Mesothelial cell of epicardium (in vitro differentiated cells): ENCODE results near the gene ZDHHC14. TPM values are rescaled to one million over a fixed set of nuclear protein-coding genes. Genes with fewer than 3 reads are reported as not detected.

Experiments
- DNase-seq, 2 experiments: peaks; one replicate each; pipeline ENCODE4 v3.0.0; 2021; ENCODE audit warnings: low spot score in 2 of 2; ENCODE audit not compliant: unreplicated experiment in 2 of 2
- H3K27ac Mint-ChIP-seq: 2 replicates; pipeline ENCODE4 v1.8.0; 2021; ENCODE audit warnings: mixed read lengths
- H3K27me3 Mint-ChIP-seq: 2 replicates; pipeline ENCODE4 v1.8.0; 2021; ENCODE audit warnings: low read depth, mixed read lengths
- H3K36me3 Mint-ChIP-seq: 2 replicates; pipeline ENCODE4 v1.8.0; 2021; ENCODE audit warnings: mixed read lengths
- H3K4me1 Mint-ChIP-seq: 2 replicates; pipeline ENCODE4 v1.8.0; 2021; ENCODE audit warnings: mixed read lengths
- H3K4me3 Mint-ChIP-seq: 2 replicates; pipeline ENCODE4 v1.8.0; 2021; ENCODE audit warnings: mild to moderate bottlenecking, moderate library complexity, mixed read lengths
- H3K9me3 Mint-ChIP-seq: 2 replicates; pipeline ENCODE4 v1.8.0; 2021; ENCODE audit warnings: mixed read lengths
- total RNA-seq: library from RNA; stranded (reverse); gene quantifications from 3 replicates; pipeline ENCODE4 v1.2.1, GENCODE V29; 2021
- TF ChIP-seq, protein P1 (sequence below): fragments of 200-600 bp; sonication (generic); IDR thresholded peaks from one replicate; pipeline ENCODE4 v1.5.0; 2021; ENCODE audit warnings: antibody characterized with exemption; ENCODE audit not compliant: unreplicated experiment

The ZDHHC14 gene
- total RNA-seq, 1 donor from 2014 or later = 11.3 TPM

DNA sequence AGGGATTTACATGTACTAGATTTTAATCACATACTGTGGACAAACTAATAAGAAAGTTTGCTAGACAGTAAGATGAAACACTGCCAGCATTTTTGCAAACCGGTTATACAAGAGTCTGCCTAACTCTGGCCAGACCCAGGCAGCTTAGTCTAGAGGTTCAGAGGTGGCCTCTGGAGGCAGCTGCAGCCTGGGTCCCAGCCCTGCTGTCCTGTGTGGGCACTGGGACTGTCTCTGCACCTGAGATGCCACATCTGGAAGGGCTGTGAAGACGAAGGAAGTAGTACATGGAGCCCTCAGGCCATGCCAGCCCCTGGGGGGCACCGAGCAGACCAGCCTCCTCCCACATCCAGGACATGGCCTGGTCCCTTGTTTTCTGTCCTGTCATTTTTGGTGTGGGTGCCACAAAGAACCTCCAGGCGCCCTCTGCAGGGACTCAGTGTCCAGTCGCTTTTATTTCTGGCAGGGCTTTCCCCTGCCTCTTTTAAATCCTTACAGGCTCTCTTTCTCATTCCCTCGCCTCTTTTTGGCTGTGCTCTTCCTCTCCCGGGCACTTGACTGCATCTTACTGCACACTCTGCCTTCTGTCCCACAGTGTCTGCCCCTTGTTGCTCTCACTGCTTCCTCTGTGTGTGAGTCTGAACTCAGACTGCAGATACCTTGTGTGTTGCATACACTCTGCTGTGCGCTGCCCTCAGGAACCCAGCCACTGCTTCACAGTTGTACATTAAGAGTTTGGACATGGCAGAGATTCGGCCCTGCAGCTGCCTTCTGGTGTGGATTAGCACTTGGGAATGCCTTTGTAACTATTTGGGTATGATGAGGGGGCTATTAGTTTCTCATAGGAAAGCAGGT, 216.7 kb downstream of the ZDHHC14 start:
- peaks cover 21% of the 10 kb centered on the region for H3K4me1 Mint-ChIP-seq
- peak in 1 of 2 experiments; percentile 45 for DNase-seq
- H3K9me3 Mint-ChIP-seq = no peaks in the 10 kb centered on the region
- no peaks in the 10 kb centered on the region for H3K36me3 Mint-ChIP-seq
- peak overlapping the region; percentile 75 for H3K27ac Mint-ChIP-seq
- TF ChIP-seq, protein P1, sequence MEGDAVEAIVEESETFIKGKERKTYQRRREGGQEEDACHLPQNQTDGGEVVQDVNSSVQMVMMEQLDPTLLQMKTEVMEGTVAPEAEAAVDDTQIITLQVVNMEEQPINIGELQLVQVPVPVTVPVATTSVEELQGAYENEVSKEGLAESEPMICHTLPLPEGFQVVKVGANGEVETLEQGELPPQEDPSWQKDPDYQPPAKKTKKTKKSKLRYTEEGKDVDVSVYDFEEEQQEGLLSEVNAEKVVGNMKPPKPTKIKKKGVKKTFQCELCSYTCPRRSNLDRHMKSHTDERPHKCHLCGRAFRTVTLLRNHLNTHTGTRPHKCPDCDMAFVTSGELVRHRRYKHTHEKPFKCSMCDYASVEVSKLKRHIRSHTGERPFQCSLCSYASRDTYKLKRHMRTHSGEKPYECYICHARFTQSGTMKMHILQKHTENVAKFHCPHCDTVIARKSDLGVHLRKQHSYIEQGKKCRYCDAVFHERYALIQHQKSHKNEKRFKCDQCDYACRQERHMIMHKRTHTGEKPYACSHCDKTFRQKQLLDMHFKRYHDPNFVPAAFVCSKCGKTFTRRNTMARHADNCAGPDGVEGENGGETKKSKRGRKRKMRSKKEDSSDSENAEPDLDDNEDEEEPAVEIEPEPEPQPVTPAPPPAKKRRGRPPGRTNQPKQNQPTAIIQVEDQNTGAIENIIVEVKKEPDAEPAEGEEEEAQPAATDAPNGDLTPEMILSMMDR = no peak
- no peaks in the 10 kb centered on the region for H3K27me3 Mint-ChIP-seq
- H3K4me3 Mint-ChIP-seq = no peak overlapping the region

- H3K9me3 Mint-ChIP-seq = no peaks in the 10 kb centered on the region
- no peak overlapping the region for H3K4me3 Mint-ChIP-seq
- no peak for DNase-seq
- no peak overlapping the region for H3K27ac Mint-ChIP-seq
- H3K4me1 Mint-ChIP-seq = peaks cover 21% of the 10 kb centered on the region
- TF ChIP-seq, protein P1 = no peak
- no peaks in the 10 kb centered on the region for H3K27me3 Mint-ChIP-seq
- no peaks in the 10 kb centered on the region for H3K36me3 Mint-ChIP-seq
Measured at GRCh38 chr6:157599191-157599590, 218.2 kb downstream of the ZDHHC14 start.

GRCh38 chr6:157600807-157601206, 219.8 kb downstream of the ZDHHC14 start:
- Mint-ChIP-seq H3K9me3 (no peaks in the 10 kb centered on the region), H3K27ac (no peak overlapping the region), H3K27me3 (no peaks in the 10 kb centered on the region), H3K4me1 (peaks cover 21% of the 10 kb centered on the region), H3K4me3 (no peak overlapping the region), H3K36me3 (no peaks in the 10 kb centered on the region)
- no peak for DNase-seq
- TF ChIP-seq, protein P1 = no peak

DNA sequence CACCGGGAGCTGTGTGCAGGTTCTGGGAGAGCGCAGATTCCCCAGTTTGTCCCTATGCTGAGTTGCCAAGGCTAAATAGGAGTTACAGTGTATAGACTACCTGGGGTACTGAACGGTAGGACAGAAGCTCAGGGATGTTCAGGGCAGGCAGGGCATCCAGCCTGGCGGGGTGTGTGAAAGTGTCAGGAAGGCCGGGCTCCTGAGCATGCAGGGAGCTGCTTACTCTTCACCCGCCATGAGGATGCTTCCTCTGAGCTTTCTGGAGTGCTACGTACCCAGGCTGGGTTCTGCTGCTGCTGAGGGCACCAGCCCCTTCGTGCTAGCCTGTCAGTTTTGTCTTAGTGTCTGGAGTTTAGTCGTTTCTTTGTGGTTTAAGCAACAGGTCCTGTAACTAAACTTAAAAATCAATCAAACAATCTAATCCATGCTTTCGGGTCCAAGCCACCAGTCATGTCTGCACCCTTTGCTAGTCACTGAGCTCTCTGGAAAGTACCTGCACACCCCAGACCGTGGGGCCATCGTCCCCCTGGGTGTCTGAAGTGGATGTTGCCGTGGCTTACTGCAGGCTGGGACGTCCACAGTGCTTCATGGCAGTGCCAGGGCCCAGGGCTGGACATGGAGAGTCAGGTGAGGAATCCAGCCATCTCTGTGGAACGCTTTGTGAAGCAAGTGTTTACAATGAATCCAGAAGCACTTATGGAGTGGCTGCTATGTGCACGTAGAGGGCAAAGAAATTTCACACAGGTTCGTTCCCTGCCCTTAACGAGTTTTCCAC, 221.7 kb downstream of the ZDHHC14 start:
- DNase-seq = no peak
- Mint-ChIP-seq H3K36me3 (no peaks in the 10 kb centered on the region), H3K27me3 (no peaks in the 10 kb centered on the region), H3K27ac (no peak overlapping the region), H3K4me1 (peaks cover 12% of the 10 kb centered on the region), H3K9me3 (no peaks in the 10 kb centered on the region), H3K4me3 (no peak overlapping the region)
- TF ChIP-seq, protein P1 = no peak

- DNase-seq = no peak
- Mint-ChIP-seq H3K27me3 (no peaks in the 10 kb centered on the region), H3K27ac (no peak overlapping the region), H3K4me3 (no peak overlapping the region), H3K4me1 (peaks cover 6% of the 10 kb centered on the region), H3K36me3 (no peaks in the 10 kb centered on the region), H3K9me3 (no peaks in the 10 kb centered on the region)
- TF ChIP-seq, protein P1 = no peak
Measured at GRCh38 chr6:157603314-157603940, 222.4 kb downstream of the ZDHHC14 start.
